Smooth muscle cell (in vitro differentiated cells): ENCODE results near the gene BCL11A. TPM values are rescaled to one million over a fixed set of nuclear protein-coding genes. Genes with fewer than 3 reads are reported as not detected.

Experiments
- DNase-seq: peaks from one replicate; lab custom pipeline; 2025; ENCODE audit not compliant: unreplicated experiment; lab: John Stamatoyannopoulos, UW
- H2AFZ ChIP-seq: fragments of 200-600 bp; sonication (generic); 2 replicates; pipeline ENCODE4 v1.6.0; 2016; ENCODE audit warnings: antibody characterized with exemption, low read depth, mild to moderate bottlenecking
- H3F3A ChIP-seq: fragments of 200-600 bp; sonication (generic); 2 replicates; pipeline ENCODE4 v1.6.0; 2017; ENCODE audit warnings: antibody characterized with exemption, low read depth
- H3K27ac ChIP-seq: fragments of 200-600 bp; sonication (generic); 2 replicates; pipeline ENCODE4 v1.5.1; 2016; ENCODE audit warnings: low read depth, mild to moderate bottlenecking
- H3K27me3 ChIP-seq: fragments of 200-600 bp; sonication (generic); 2 replicates; pipeline ENCODE4 v1.6.1; 2016; ENCODE audit warnings: low read depth, mild to moderate bottlenecking
- H3K36me3 ChIP-seq: fragments of 200-600 bp; sonication (generic); 2 replicates; pipeline ENCODE4 v1.5.1; 2016; ENCODE audit warnings: low read depth
- H3K4me1 ChIP-seq: fragments of 200-600 bp; sonication (generic); 2 replicates; pipeline ENCODE4 v1.5.1; 2016; ENCODE audit warnings: low read depth
- H3K4me2 ChIP-seq: fragments of 200-600 bp; sonication (generic); 2 replicates; pipeline ENCODE4 v1.6.0; 2016; ENCODE audit warnings: mild to moderate bottlenecking
- H3K4me3 ChIP-seq: fragments of 200-600 bp; sonication (generic); 2 replicates; pipeline ENCODE4 v1.5.1; 2016; ENCODE audit warnings: mild to moderate bottlenecking
- H3K79me2 ChIP-seq: fragments of 200-600 bp; sonication (generic); 2 replicates; pipeline ENCODE4 v1.6.0; 2016; ENCODE audit warnings: low read depth, mild to moderate bottlenecking
- H3K9ac ChIP-seq: fragments of 200-600 bp; sonication (generic); 2 replicates; pipeline ENCODE4 v1.6.0; 2016; ENCODE audit warnings: low read depth
- H3K9me3 ChIP-seq: fragments of 200-600 bp; sonication (generic); replicated peaks from 2 replicates; pipeline ENCODE4 v1.5.1; 2016; ENCODE audit warnings: low read depth
- H4K20me1 ChIP-seq: fragments of 200-600 bp; sonication (generic); 2 replicates; pipeline ENCODE4 v1.6.0; 2016; ENCODE audit warnings: low read depth
- WGBS: methylation state at CpG from one replicate; pipeline ENCODE4 v1.1.7; 2016; ENCODE audit warnings: low lambda C conversion rate; 5-methylcytosine and 5-hydroxymethylcytosine counted together
- polyA plus RNA-seq: library from polyadenylated mRNA; unstranded; fragments of >200 nt; fragmentation: Nextera tagmentation; extraction: Ambion mirVana; gene quantifications from 2 replicates; pipeline ENCODE4 v1.2.1, GENCODE V29; 2016
- total RNA-seq: library from RNA; depleted of rRNA; stranded (reverse); fragments of >200 nt; gene quantifications from 2 replicates; pipeline ENCODE4 v1.2.3, GENCODE V29; 2014
- TF ChIP-seq, protein P1 (sequence below): fragments of 200-600 bp; sonication (generic); IDR thresholded peaks from 2 replicates; pipeline ENCODE4 v1.5.1; 2017; ENCODE audit warnings: borderline replicate concordance, mild to moderate bottlenecking, antibody characterized with exemption; ENCODE audit not compliant: insufficient read depth, poor library complexity, severe bottlenecking

BCL11A gene
- total and polyA plus RNA-seq, 2 experiments from 2014 or later = 15.8 to 20.0 TPM

DNA sequence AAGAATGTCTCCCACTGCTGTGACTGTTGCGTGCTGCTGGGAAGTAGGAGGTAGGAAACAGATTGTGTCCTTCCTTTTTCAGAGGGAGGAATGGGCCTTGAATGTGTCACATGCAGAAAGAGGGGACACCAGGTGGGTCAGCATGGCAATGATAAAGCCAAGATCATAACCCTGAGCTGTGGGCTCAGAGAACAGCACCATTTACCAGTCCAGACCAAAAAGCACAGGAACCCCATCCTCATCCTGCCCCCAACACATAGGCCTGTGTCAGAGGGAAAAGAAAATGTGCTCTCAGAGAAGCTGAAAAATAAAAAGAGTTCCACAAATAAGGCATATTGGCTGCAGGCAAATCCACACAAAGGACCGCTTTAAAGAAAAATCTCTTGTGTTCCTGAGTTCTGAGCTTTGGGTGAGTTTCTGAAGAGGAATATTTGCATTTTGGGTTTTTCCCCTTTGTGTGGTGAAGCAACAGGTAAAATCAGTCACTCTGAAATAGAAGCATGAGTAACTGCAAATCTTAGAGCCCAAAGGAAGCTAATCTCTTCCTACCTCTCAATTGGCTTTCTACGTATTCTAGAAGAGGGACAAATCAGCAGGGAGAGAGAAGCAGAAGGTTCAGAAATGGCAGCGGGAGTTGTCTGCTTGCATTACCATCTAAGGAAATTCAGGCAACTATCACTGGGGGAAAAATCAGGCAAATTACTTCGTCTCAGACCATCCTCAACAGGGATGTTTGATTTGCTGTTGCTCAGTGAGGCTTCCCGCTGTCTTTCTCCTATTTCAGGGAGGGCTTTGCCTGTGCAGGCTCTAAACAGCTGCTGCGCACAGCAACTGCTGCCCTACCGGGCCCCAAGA, 106.8 kb downstream of the BCL11A start:
- Histone ChIP-seq H3K4me1 (no peaks in the 10 kb centered on the region), H4K20me1 (no peaks in the 10 kb centered on the region), H3K27me3 (no peaks in the 10 kb centered on the region), H3K4me3 (no peak overlapping the region), H2AFZ (no peak overlapping the region), H3K36me3 (no peaks in the 10 kb centered on the region), H3K9me3 (no peaks in the 10 kb centered on the region), H3K4me2 (no peak overlapping the region), H3F3A (peaks cover 6% of the 10 kb centered on the region), H3K9ac (no peak overlapping the region), H3K79me2 (no peaks in the 10 kb centered on the region), H3K27ac (no peak overlapping the region)
- WGBS = 90% methylated on average over 8 of the region's 8 CpGs
- DNase-seq = no peak
- TF ChIP-seq, protein P1, sequence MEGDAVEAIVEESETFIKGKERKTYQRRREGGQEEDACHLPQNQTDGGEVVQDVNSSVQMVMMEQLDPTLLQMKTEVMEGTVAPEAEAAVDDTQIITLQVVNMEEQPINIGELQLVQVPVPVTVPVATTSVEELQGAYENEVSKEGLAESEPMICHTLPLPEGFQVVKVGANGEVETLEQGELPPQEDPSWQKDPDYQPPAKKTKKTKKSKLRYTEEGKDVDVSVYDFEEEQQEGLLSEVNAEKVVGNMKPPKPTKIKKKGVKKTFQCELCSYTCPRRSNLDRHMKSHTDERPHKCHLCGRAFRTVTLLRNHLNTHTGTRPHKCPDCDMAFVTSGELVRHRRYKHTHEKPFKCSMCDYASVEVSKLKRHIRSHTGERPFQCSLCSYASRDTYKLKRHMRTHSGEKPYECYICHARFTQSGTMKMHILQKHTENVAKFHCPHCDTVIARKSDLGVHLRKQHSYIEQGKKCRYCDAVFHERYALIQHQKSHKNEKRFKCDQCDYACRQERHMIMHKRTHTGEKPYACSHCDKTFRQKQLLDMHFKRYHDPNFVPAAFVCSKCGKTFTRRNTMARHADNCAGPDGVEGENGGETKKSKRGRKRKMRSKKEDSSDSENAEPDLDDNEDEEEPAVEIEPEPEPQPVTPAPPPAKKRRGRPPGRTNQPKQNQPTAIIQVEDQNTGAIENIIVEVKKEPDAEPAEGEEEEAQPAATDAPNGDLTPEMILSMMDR = no peak

GRCh38 chr2:60445684-60446179, 107.7 kb downstream of the BCL11A start:
- 82% methylated on average over 8 of the region's 8 CpGs for WGBS
- TF ChIP-seq, protein P1 = no peak
- Histone ChIP-seq H3K36me3 (no peaks in the 10 kb centered on the region), H3K9ac (no peak overlapping the region), H3K27me3 (no peaks in the 10 kb centered on the region), H3K9me3 (no peaks in the 10 kb centered on the region), H2AFZ (no peak overlapping the region), H3K4me2 (no peak overlapping the region), H3K79me2 (no peaks in the 10 kb centered on the region), H3K4me1 (no peaks in the 10 kb centered on the region), H3K4me3 (no peak overlapping the region), H4K20me1 (no peaks in the 10 kb centered on the region), H3K27ac (no peak overlapping the region), H3F3A (peaks cover 3% of the 10 kb centered on the region)
- no peak for DNase-seq

GRCh38 chr2:60442608-60443007, 110.8 kb downstream of the BCL11A start:
- TF ChIP-seq, protein P1 = no peak
- H3K4me1 ChIP-seq = no peaks in the 10 kb centered on the region
- no peak overlapping the region for H3K27ac ChIP-seq
- H3K36me3 ChIP-seq = no peaks in the 10 kb centered on the region
- H3K79me2 ChIP-seq = no peaks in the 10 kb centered on the region
- no peak overlapping the region for H3K9ac ChIP-seq
- no peak overlapping the region for H3K4me3 ChIP-seq
- no peaks in the 10 kb centered on the region for H3K27me3 ChIP-seq
- peak overlapping the region; percentile 65 for H3K4me2 ChIP-seq
- no peak for DNase-seq
- H4K20me1 ChIP-seq = no peaks in the 10 kb centered on the region
- no peak overlapping the region for H2AFZ ChIP-seq
- H3K9me3 ChIP-seq = no peaks in the 10 kb centered on the region
- H3F3A ChIP-seq = peaks cover 3% of the 10 kb centered on the region
- WGBS = 96% methylated on average over 3 of the region's 3 CpGs

- no peaks in the 10 kb centered on the region for H3K4me1 ChIP-seq
- peaks cover 3% of the 10 kb centered on the region for H3F3A ChIP-seq
- peak overlapping the region; percentile 67 for H3K27ac ChIP-seq
- H2AFZ ChIP-seq = no peak overlapping the region
- H3K9me3 ChIP-seq = no peaks in the 10 kb centered on the region
- WGBS = 48% methylated on average over 5 of the region's 5 CpGs
- H3K4me3 ChIP-seq = no peak overlapping the region
- no peaks in the 10 kb centered on the region for H3K79me2 ChIP-seq
- H3K9ac ChIP-seq = no peak overlapping the region
- no peaks in the 10 kb centered on the region for H4K20me1 ChIP-seq
- H3K36me3 ChIP-seq = no peaks in the 10 kb centered on the region
- TF ChIP-seq, protein P1 = no peak
- no peak for DNase-seq
- H3K4me2 ChIP-seq = peak overlapping the region; percentile 65
- H3K27me3 ChIP-seq = no peaks in the 10 kb centered on the region
These were observed 111.7 kb downstream of the BCL11A start for GRCh38 chr2:60441800-60442199.
